HG03460 (cell line): ENCODE measurements around the gene CST9.

Source experiments
- ATAC-seq: cut with Tn5 transposase; IDR thresholded peaks from one replicate; pipeline ENCODE4 v1.9.1; 2021; ENCODE audit not compliant: unreplicated experiment

CST9 gene

DNA sequence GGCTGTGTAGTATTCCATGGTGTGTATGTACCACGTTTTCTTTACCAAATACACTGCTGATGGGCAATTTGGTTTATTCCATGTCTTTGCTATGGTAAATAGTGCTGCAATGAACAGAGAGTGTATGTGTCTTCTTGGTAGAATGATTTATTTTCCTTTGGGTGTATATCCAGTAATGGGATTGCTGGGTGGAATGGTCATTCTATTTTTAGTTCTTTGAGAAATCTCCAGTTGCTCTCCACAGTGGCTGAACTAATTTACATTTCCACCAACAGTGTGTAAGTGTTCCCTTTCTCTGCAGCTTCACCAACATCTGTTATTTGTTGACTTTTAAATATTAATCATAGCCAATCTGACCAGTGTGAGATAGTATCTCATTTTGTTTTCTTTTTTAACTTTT lies 51.3 kb downstream of the CST9 start:
- ATAC-seq: no peak
